Measurements from ENCODE around the gene SPG11. TPM values are rescaled to one million over a fixed set of nuclear protein-coding genes. Genes with fewer than 3 reads are reported as not detected.

The SPG11 gene
- total and polyA plus RNA-seq, 9 of the 15 experiments (the other 6 are each of a cell fraction or from before 2014, with no cell fraction given): 23.3 to 71.2 (median 45.6) TPM

GRCh38 chr15:44536962-44537734 lies 126.3 kb downstream of the SPG11 start, which contains the start of gene EIF3J (continued):
- TF ChIP-seq E4F1 (CRISPR knock-in tag; IDR thresholded peaks at IDR 0.05; ENCODE audit: borderline replicate concordance) (no peak), POLR2AphosphoS2 (IDR thresholded peaks at IDR 0.05; ENCODE audit: low read length) (no peak), SIN3B (IDR thresholded peaks at IDR 0.05; ENCODE audit: low read depth) (no peak), ARNT (IDR thresholded peaks at IDR 0.05) (no peak), RFX5 (IDR thresholded peaks at IDR 0.05; ENCODE audit: low read depth, low read length) (no peak), CBX2 (IDR thresholded peaks at IDR 0.05; ENCODE audit: insufficient read depth, low read length, poor library complexity, severe bottlenecking) (no peak), ZNF133 (CRISPR knock-in tag; IDR thresholded peaks at IDR 0.05) (no peak), DIDO1 (tag; IDR thresholded peaks at IDR 0.05; ENCODE audit: low read depth) (no peak), SMARCE1 (IDR thresholded peaks at IDR 0.05) (no peak), EWSR1 (IDR thresholded peaks at IDR 0.05; ENCODE audit: borderline replicate concordance, low read depth, partially characterized antibody) (no peak), SRSF3 (IDR thresholded peaks at IDR 0.05; ENCODE audit: insufficient read depth, low read length) (no peak), RFX1 (IDR thresholded peaks at IDR 0.05) (no peak), PHB2 (IDR thresholded peaks at IDR 0.05; ENCODE audit: low read depth) (no peak), ZBTB33 (CRISPR knock-in tag; IDR thresholded peaks at IDR 0.05) (peak; percentile 40; the same call in 1 of the 2 replicates), TBP (optimal IDR thresholded peaks at IDR 0.05; ENCODE audit: low read depth, low read length) (peak; percentile 87), CGGBP1 (CRISPR knock-in tag; IDR thresholded peaks at IDR 0.05) (peak; percentile 94; the same call in 1 of the 2 replicates), ELK1 (CRISPR knock-in tag; IDR thresholded peaks at IDR 0.05) (peak; percentile 84; the same call in 1 of the 2 replicates), MYC (IDR thresholded peaks at IDR 0.05; ENCODE audit: low read depth, low read length) (peak; percentile 21), MYC (CRISPR knock-in tag; IDR thresholded peaks at IDR 0.05; ENCODE audit: borderline replicate concordance, low read depth) (no peak), THRAP3 (IDR thresholded peaks at IDR 0.05; ENCODE audit: borderline replicate concordance) (no peak), ZKSCAN8 (CRISPR knock-in tag; IDR thresholded peaks at IDR 0.05) (no peak), RBM39 (optimal IDR thresholded peaks at IDR 0.05; ENCODE audit: low read depth, low read length) (no peak), ZNF77 (CRISPR knock-in tag; IDR thresholded peaks at IDR 0.05) (no peak), ZNF146 (CRISPR knock-in tag; IDR thresholded peaks at IDR 0.05; ENCODE audit: unreplicated experiment) (no peak), POLR2G (IDR thresholded peaks at IDR 0.05; ENCODE audit: low read depth, low read length) (peak; percentile 98)

Measured in K562 (cell line).